ENCODE measurements around the gene FIGN.

Gene FIGN

DNA sequence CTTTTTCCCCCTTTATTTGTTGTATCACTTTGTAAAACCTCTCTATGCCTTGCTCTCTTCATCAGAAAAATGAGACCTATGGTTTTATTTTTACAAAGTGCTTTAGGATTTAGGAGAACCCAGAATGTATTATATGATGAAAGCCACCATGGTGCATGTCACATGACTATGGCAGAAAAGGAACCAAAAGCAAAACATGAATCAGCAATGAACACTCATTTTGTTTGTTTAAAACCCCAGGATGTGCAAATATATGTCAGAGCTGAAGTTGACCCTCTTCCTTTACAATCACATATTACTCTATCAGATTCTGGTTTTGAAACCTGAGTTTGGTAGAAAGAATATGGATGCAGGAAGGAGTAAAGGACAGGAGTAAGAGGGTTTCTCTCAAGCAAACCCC lies 70.0 kb downstream of the FIGN start:
- TF ChIP-seq, protein P1, sequence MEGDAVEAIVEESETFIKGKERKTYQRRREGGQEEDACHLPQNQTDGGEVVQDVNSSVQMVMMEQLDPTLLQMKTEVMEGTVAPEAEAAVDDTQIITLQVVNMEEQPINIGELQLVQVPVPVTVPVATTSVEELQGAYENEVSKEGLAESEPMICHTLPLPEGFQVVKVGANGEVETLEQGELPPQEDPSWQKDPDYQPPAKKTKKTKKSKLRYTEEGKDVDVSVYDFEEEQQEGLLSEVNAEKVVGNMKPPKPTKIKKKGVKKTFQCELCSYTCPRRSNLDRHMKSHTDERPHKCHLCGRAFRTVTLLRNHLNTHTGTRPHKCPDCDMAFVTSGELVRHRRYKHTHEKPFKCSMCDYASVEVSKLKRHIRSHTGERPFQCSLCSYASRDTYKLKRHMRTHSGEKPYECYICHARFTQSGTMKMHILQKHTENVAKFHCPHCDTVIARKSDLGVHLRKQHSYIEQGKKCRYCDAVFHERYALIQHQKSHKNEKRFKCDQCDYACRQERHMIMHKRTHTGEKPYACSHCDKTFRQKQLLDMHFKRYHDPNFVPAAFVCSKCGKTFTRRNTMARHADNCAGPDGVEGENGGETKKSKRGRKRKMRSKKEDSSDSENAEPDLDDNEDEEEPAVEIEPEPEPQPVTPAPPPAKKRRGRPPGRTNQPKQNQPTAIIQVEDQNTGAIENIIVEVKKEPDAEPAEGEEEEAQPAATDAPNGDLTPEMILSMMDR (conservative IDR thresholded peaks at IDR 0.05), result no peak
- no peak overlapping the region for H3K27ac ChIP-seq

DNA sequence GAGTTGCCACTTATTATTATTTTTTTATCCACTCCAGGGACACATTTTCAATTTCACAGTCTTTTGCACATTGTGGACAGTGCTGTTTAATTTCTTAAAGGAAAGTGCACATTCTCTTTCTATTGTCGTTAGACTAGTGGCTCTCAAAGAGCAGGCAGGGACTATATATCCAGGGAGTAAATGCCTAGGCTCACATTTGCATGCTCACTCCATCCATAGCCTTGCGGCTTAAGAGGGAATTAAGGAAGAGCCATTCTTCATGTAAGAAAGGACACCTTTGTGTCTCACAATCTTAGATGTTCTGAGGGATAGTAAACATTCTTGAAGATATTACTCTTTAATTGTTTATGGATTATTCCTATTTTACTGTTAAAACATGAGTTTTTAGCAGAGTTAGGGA lies 70.8 kb downstream of the FIGN start:
- TF ChIP-seq ZFX (IDR thresholded peaks at IDR 0.05), result no peak
- TF ChIP-seq, protein P1 (conservative IDR thresholded peaks at IDR 0.05), result no peak
- no peak overlapping the region for H3K27ac ChIP-seq

DNA sequence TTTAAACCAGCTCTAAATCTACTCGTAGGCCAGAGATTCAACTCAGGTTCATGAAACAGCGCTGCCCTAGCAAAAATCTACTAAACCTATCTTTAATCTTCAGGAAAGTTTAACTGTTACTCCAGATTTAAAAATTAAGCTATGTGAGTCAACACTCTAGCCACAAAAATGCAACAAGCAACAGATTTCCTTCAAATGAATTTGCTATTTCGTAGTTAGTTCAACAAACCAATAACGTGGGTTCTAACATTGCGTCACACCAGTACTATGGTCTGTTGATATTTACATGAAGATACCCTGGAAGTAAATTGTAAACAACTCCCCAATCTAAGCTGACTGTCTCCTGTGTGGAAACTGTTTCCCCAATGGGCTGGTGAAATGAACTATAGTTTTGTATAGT lies 71.2 kb downstream of the FIGN start:
- H3K27ac ChIP-seq, result no peak overlapping the region
- no peak for TF ChIP-seq ZFX (IDR thresholded peaks at IDR 0.05)

DNA sequence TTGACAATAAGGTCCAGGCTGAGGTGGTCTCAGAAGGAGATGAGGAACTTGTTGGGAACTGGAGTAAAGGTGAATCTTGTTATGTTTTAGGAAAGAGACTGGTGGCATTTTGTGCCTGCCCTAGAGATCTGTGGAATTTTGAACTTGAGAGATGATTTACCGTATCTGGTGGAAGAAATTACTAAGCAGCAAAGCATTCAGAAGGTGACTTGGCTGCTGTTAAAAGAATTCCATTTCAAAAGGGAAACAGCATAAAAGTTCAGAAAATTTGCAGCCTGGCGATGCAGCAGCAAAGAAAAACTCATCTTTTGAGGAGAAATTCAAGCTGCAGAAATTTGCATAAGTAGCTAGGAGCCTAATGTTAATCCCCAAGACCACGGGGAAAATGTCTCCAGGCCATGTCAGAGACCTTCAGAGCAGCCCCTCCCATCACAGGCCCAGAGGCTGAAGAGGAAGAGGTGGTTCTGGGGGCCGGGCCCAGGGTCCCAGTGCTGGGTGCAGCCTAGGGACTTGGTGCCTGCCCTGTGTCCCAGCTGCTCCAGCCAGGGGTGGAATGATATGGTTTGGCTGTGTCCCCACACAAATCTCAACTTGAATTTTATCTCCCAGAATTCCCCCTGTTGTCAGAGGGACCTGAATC lies 73.5 kb downstream of the FIGN start:
- TF ChIP-seq, protein P1 (conservative IDR thresholded peaks at IDR 0.05), result no peak
- no peak for TF ChIP-seq ZFX (IDR thresholded peaks at IDR 0.05)
- H3K27ac ChIP-seq, result no peak overlapping the region

GRCh38 chr2:163659224-163659623 lies 76.6 kb downstream of the FIGN start:
- no peak for TF ChIP-seq ZFX (IDR thresholded peaks at IDR 0.05)
- TF ChIP-seq, protein P1 (conservative IDR thresholded peaks at IDR 0.05), result no peak
- no peak overlapping the region for H3K27ac ChIP-seq

GRCh38 chr2:163658556-163658955 lies 77.3 kb downstream of the FIGN start:
- no peak for TF ChIP-seq ZFX (IDR thresholded peaks at IDR 0.05)
- TF ChIP-seq, protein P1 (conservative IDR thresholded peaks at IDR 0.05), result no peak
- H3K27ac ChIP-seq, result no peak overlapping the region

DNA sequence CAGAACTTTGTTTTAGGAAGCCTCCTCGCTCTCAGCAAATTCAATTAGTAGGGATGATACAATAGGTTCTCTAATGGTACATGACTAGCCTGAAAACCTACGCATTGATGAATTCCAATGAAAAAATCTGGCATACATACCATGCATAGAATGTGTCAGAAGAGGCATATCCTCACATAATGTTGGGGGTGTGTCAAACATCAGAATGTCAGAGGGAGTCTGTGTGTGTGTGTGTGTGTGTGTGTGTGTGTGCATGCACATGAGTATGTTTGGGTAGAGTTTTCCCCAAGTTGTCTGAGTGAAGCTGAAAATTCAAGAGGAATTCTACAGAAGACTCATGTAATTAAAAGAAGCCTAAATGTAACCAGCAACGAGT lies 78.5 kb downstream of the FIGN start:
- TF ChIP-seq, protein P1 (conservative IDR thresholded peaks at IDR 0.05), result no peak
- TF ChIP-seq ZFX (IDR thresholded peaks at IDR 0.05), result no peak
- H3K27ac ChIP-seq, result no peak overlapping the region

DNA sequence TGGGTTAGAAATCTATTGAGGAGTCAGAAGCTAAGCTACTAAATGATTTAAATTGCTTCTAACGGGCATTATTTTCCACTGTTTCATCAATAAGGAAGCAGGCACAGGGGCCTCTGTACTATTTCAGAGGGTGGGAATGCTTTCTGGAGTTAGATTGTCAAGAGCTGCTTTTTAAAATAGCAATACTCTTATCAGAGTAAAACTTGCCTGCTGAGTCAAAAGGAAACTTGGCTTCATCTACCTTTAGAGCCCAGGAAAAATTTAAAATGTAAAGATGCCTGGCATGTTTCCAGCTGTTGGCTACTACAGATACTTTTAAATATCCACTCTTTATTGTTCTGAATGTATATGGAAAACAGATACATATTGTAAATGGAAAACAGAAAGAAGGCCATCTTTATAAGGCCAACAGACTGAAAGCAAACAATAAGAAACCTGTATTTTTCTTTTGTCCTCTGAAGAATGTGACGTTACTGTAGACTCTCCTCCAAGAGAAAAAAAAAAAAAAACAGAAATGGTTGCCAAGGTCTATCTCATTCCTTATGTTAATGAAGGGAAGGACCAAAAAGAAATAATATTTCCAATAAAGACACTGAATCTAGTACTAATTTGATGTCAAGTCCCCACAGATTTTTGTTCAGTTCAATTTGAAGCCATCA lies 79.1 kb downstream of the FIGN start:
- H3K27ac ChIP-seq, result no peak overlapping the region
- TF ChIP-seq, protein P1 (conservative IDR thresholded peaks at IDR 0.05), result no peak
- no peak for TF ChIP-seq ZFX (IDR thresholded peaks at IDR 0.05)
